Measurements from ENCODE around the gene CLDN15.

GRCh38 chr7:101265622-101266516 lies 28.3 kb upstream of the CLDN15 start:
- TF ChIP-seq, protein P1, sequence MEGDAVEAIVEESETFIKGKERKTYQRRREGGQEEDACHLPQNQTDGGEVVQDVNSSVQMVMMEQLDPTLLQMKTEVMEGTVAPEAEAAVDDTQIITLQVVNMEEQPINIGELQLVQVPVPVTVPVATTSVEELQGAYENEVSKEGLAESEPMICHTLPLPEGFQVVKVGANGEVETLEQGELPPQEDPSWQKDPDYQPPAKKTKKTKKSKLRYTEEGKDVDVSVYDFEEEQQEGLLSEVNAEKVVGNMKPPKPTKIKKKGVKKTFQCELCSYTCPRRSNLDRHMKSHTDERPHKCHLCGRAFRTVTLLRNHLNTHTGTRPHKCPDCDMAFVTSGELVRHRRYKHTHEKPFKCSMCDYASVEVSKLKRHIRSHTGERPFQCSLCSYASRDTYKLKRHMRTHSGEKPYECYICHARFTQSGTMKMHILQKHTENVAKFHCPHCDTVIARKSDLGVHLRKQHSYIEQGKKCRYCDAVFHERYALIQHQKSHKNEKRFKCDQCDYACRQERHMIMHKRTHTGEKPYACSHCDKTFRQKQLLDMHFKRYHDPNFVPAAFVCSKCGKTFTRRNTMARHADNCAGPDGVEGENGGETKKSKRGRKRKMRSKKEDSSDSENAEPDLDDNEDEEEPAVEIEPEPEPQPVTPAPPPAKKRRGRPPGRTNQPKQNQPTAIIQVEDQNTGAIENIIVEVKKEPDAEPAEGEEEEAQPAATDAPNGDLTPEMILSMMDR (IDR thresholded peaks at IDR 0.05; ENCODE audit: insufficient read depth, low read length, poor library complexity, severe bottlenecking): no peak
- TF ChIP-seq EZH2phosphoT487 (conservative IDR thresholded peaks at IDR 0.05; ENCODE audit: low read length): no peak
